Fibroblast of lung (primary cell): ENCODE results near the gene SPATA6L. TPM values are rescaled to one million over a fixed set of nuclear protein-coding genes. Genes with fewer than 3 reads are reported as not detected.

ENCODE experiments used
- DNase-seq, 2 donors: peaks; one replicate each; pipeline versions ENCODE4 v3.0.0 to v3.0.0-alpha.2; 2010; ENCODE audit warnings: low read depth in 2 of 2
- H2AFZ ChIP-seq: 2 replicates; pipeline ENCODE4 v1.5.1; 2012; ENCODE audit warnings: low read length, control low read depth, inconsistent platforms
- H3K27ac ChIP-seq: 2 replicates; pipeline ENCODE4 v1.5.1; 2011; ENCODE audit warnings: low read length, control low read depth; ENCODE audit not compliant: insufficient read depth
- H3K27me3 ChIP-seq: 2 replicates; pipeline ENCODE4 v1.5.1; 2011; ENCODE audit warnings: mild to moderate bottlenecking, low read length; ENCODE audit not compliant: control insufficient read depth, insufficient read depth
- H3K36me3 ChIP-seq: 2 replicates; pipeline ENCODE4 v1.5.1; 2011; ENCODE audit warnings: low read length; ENCODE audit not compliant: control insufficient read depth, insufficient read depth
- H3K4me1 ChIP-seq: 2 replicates; pipeline ENCODE4 v1.5.1; 2011; ENCODE audit warnings: low read length; ENCODE audit not compliant: control insufficient read depth, insufficient read depth; ENCODE audit errors: extremely low read depth
- H3K4me2 ChIP-seq: 2 replicates; pipeline ENCODE4 v1.5.1; 2011; ENCODE audit warnings: low read length, control low read depth; ENCODE audit not compliant: insufficient read depth; ENCODE audit errors: extremely low read depth
- H3K4me3 ChIP-seq, 4 experiments: fragments of 200-600 bp in 1 of 4; sonication (generic) in 1 of 4; replicated peaks in 1 of 4; 2 replicates each; pipeline ENCODE4 v1.5.1; 2011 to 2016; ENCODE audit warnings: low read length in 4 of 4, low read depth in 3 of 4, mild to moderate bottlenecking in 3 of 4, control low read depth in 2 of 4, inconsistent platforms in 1 of 4, mixed read lengths in 1 of 4; ENCODE audit not compliant: insufficient read depth in 1 of 4; ENCODE audit errors: control extremely low read depth in 1 of 4
- H3K79me2 ChIP-seq: 2 replicates; pipeline ENCODE4 v1.5.1; 2012; ENCODE audit warnings: mild to moderate bottlenecking, low read length, inconsistent platforms; ENCODE audit not compliant: control insufficient read depth, insufficient read depth
- H3K9ac ChIP-seq: 2 replicates; pipeline ENCODE4 v1.5.1; 2011; ENCODE audit warnings: mild to moderate bottlenecking, low read length, control low read depth; ENCODE audit not compliant: insufficient read depth
- H3K9me3 ChIP-seq: 2 replicates; pipeline ENCODE4 v1.5.1; 2012; ENCODE audit warnings: low read depth, low read length; ENCODE audit not compliant: control insufficient read depth, insufficient read depth
- H4K20me1 ChIP-seq: 2 replicates; pipeline ENCODE4 v1.5.1; 2011; ENCODE audit warnings: low read length; ENCODE audit not compliant: control insufficient read depth, insufficient read depth; ENCODE audit errors: extremely low read depth
- EZH2 ChIP-seq: IDR thresholded peaks from 2 replicates; pipeline ENCODE4 v1.5.1; 2012; ENCODE audit warnings: low read length, control low read depth, mild to moderate bottlenecking; ENCODE audit errors: missing control alignments
- polyA plus RNA-seq, 2 donors: library from polyadenylated mRNA; depleted of rRNA in 1 of 2; stranded (reverse) in 1 of 2; unstranded in 1 of 2; fragments of >200 nt; gene quantifications; 2 replicates each; pipeline ENCODE4 v1.2.1, GENCODE V29; 2011 to 2012; ENCODE audit warnings: missing spikeins in 1 of 2
- total RNA-seq: library from RNA; depleted of rRNA; stranded (reverse); fragments of >200 nt; gene quantifications from 2 replicates; pipeline ENCODE4 v1.2.1, GENCODE V29; 2014
- TF ChIP-seq, protein P1 (sequence below), 2 donors: IDR thresholded peaks in 1 of 2; conservative IDR thresholded peaks in 1 of 2; 1 replicate in 1 of 2; 2 replicates in 1 of 2; pipeline ENCODE4 v1.5.1; 2011 to 2012; ENCODE audit warnings: low read length in 2 of 2, control low read depth in 1 of 2, inconsistent platforms in 1 of 2, low read depth in 1 of 2, mild to moderate bottlenecking in 1 of 2

SPATA6L gene
- total and polyA plus RNA-seq, 2 donors (not counting 1 experiment from before 2014, with no cell fraction given): 0.54 to 1.2 TPM

GRCh38 chr9:4689687-4690104 is 23.4 kb upstream of the SPATA6L start:
- H3K9ac ChIP-seq: no peak overlapping the region
- H3K36me3 ChIP-seq: peaks cover 2% of the 10 kb centered on the region
- H3K4me1 ChIP-seq: peaks cover 4% of the 10 kb centered on the region
- H3K79me2 ChIP-seq: peaks cover 2% of the 10 kb centered on the region
- H3K4me2 ChIP-seq: no peak overlapping the region
- H4K20me1 ChIP-seq: no peaks in the 10 kb centered on the region
- peak in 1 of 2 donors; percentile 42 for DNase-seq
- no peak overlapping the region for H3K4me3 ChIP-seq
- TF ChIP-seq, protein P1, sequence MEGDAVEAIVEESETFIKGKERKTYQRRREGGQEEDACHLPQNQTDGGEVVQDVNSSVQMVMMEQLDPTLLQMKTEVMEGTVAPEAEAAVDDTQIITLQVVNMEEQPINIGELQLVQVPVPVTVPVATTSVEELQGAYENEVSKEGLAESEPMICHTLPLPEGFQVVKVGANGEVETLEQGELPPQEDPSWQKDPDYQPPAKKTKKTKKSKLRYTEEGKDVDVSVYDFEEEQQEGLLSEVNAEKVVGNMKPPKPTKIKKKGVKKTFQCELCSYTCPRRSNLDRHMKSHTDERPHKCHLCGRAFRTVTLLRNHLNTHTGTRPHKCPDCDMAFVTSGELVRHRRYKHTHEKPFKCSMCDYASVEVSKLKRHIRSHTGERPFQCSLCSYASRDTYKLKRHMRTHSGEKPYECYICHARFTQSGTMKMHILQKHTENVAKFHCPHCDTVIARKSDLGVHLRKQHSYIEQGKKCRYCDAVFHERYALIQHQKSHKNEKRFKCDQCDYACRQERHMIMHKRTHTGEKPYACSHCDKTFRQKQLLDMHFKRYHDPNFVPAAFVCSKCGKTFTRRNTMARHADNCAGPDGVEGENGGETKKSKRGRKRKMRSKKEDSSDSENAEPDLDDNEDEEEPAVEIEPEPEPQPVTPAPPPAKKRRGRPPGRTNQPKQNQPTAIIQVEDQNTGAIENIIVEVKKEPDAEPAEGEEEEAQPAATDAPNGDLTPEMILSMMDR (conservative IDR thresholded peaks at IDR 0.05 in 1 of 2, IDR thresholded peaks at IDR 0.05 in 1 of 2; ENCODE audit: low read depth in 1 of 2, low read length in 2 of 2): no peak
- no peak for TF ChIP-seq EZH2
- H2AFZ ChIP-seq: no peak overlapping the region
- H3K27me3 ChIP-seq: no peaks in the 10 kb centered on the region
- H3K9me3 ChIP-seq: no peaks in the 10 kb centered on the region
- no peak overlapping the region for H3K27ac ChIP-seq

DNA sequence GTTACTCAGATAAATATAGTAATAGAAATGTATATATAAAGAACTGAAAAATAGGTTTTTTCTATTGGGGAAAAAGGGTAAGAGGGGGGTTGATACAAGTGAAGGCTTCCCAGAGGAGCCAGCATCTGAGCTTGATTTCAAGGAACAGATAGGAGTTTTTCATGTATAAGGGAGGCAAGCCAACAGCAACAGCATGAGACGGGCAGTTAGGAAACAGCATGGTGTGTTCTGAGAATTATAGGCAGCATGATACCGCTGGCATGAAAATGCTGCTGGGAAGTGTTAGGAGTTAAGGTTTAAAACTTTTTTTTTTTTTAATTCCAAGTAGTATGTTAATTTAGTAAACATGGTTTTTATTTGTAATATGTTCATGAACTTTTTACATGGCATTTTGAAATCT is 22.7 kb upstream of the SPATA6L start:
- no peaks in the 10 kb centered on the region for H3K27me3 ChIP-seq
- H3K4me1 ChIP-seq: peaks cover 4% of the 10 kb centered on the region
- no peak for TF ChIP-seq EZH2
- TF ChIP-seq, protein P1 (conservative IDR thresholded peaks at IDR 0.05 in 1 of 2, IDR thresholded peaks at IDR 0.05 in 1 of 2; ENCODE audit: low read depth in 1 of 2, low read length in 2 of 2): no peak
- H3K36me3 ChIP-seq: peaks cover 2% of the 10 kb centered on the region
- H3K79me2 ChIP-seq: peaks cover 2% of the 10 kb centered on the region
- H3K27ac ChIP-seq: no peak overlapping the region
- no peak overlapping the region for H3K4me2 ChIP-seq
- DNase-seq: no peak
- H2AFZ ChIP-seq: no peak overlapping the region
- no peaks in the 10 kb centered on the region for H4K20me1 ChIP-seq
- H3K9me3 ChIP-seq: no peaks in the 10 kb centered on the region
- H3K9ac ChIP-seq: no peak overlapping the region
- H3K4me3 ChIP-seq: no peak overlapping the region

DNA sequence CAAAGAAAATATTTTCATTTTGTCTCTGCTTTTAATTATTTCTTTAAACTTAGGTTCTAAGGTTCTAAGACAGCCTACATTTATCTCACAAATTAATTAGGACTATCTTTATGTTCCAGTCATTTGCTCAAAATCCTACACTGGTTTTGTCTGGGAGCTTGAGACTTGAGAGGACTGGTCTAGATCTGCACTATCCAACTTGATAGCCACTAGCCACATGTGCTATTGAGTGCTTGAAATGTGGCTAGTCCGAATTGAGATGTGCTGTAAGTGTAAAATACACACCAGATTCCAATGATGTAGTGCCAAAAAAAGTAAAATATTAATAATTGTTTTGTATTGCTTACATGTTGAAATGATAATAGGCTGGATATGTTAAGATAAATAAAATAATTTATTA is 20.3 kb upstream of the SPATA6L start:
- Histone ChIP-seq H3K36me3 (peaks cover 2% of the 10 kb centered on the region), H3K9me3 (no peaks in the 10 kb centered on the region), H3K4me1 (peaks cover 4% of the 10 kb centered on the region), H4K20me1 (no peaks in the 10 kb centered on the region), H3K79me2 (peaks cover 15% of the 10 kb centered on the region), H3K4me2 (no peak overlapping the region), H2AFZ (no peak overlapping the region), H3K9ac (no peak overlapping the region), H3K27me3 (no peaks in the 10 kb centered on the region), H3K4me3 (no peak overlapping the region), H3K27ac (no peak overlapping the region)
- DNase-seq: no peak
- no peak for TF ChIP-seq EZH2
- TF ChIP-seq, protein P1 (conservative IDR thresholded peaks at IDR 0.05 in 1 of 2, IDR thresholded peaks at IDR 0.05 in 1 of 2; ENCODE audit: low read depth in 1 of 2, low read length in 2 of 2): no peak
